Endothelial cell of umbilical vein (primary cell): ENCODE measurements around the gene RBFOX1. TPM values are rescaled to one million over a fixed set of nuclear protein-coding genes. Genes with fewer than 3 reads are reported as not detected.

ENCODE experiments used
- BruUV-seq: library from RNA; stranded (reverse); fragments of 400-500 nt; replicated peaks from 2 replicates; lab custom pipeline; 2021; lab: Mats Ljungman, UMichigan
- CTCF ChIA-PET: fragments of 300-600, 350-600 bp; sonication (Branson Sonifier 250); formaldehyde crosslinking; loops from one replicate; lab custom pipeline; 2021; ENCODE audit warnings: antibody characterized with exemption, inconsistent platforms; lab: Charles Lee
- POLR2A ChIA-PET: fragments of 300-600, 350-600 bp; sonication (Branson Sonifier 250); formaldehyde crosslinking; loops from one replicate; lab custom pipeline; 2021; ENCODE audit warnings: antibody characterized with exemption, inconsistent platforms; lab: Charles Lee
- DNase-seq: peaks from one replicate; pipeline ENCODE4 v3.0.0-alpha.2; 2011; ENCODE audit warnings: low read depth, low spot score
- FAIRE-seq: peaks from 2 replicates; lab custom pipeline; 2011; peaks lifted over from hg19 to GRCh38; lab: Jason Lieb, UNC
- H2AFZ ChIP-seq: 2 replicates; pipeline ENCODE4 v1.6.0; 2012; ENCODE audit warnings: low read depth, low read length, control low read depth, inconsistent platforms
- H3K27ac ChIP-seq: 2 replicates; pipeline ENCODE4 v1.5.1; 2011; ENCODE audit warnings: low read depth, mild to moderate bottlenecking, control low read depth, low read length, moderate library complexity; ENCODE audit not compliant: insufficient read depth
- H3K27me3 ChIP-seq, 2 experiments: 2 replicates each; pipeline versions ENCODE4 v1.6.0 to v1.6.1; 2011; ENCODE audit warnings: low read length in 2 of 2, mixed read lengths in 1 of 2; ENCODE audit not compliant: control insufficient read depth in 2 of 2, insufficient read depth in 2 of 2
- H3K36me3 ChIP-seq, 2 experiments: 2 replicates in 1 of 2; 3 replicates in 1 of 2; pipeline ENCODE4 v1.5.1; 2011; ENCODE audit warnings: low read length in 2 of 2, mild to moderate bottlenecking in 1 of 2, moderate library complexity in 1 of 2; ENCODE audit not compliant: control insufficient read depth in 2 of 2, insufficient read depth in 2 of 2; ENCODE audit errors: extremely low read depth in 1 of 2
- H3K4me1 ChIP-seq: 3 replicates; pipeline ENCODE4 v1.5.1; 2011; ENCODE audit warnings: mild to moderate bottlenecking, low read length; ENCODE audit not compliant: control insufficient read depth, insufficient read depth; ENCODE audit errors: extremely low read depth
- H3K4me2 ChIP-seq: 2 replicates; pipeline ENCODE4 v1.6.1; 2011; ENCODE audit warnings: low read length, control low read depth, mixed read lengths; ENCODE audit not compliant: insufficient read depth
- H3K4me3 ChIP-seq, 3 experiments: fragments of 200-600 bp in 1 of 3; sonication (generic), shearing (Covaris generic) in 1 of 3; replicated peaks in 1 of 3; 2 replicates each; pipeline ENCODE4 v1.5.1; 2011 to 2016; ENCODE audit warnings: control low read depth in 3 of 3, low read length in 3 of 3, mild to moderate bottlenecking in 2 of 3, inconsistent platforms in 1 of 3, low read depth in 1 of 3, moderate library complexity in 1 of 3; ENCODE audit not compliant: insufficient read depth in 1 of 3
- H3K79me2 ChIP-seq: 2 replicates; pipeline ENCODE4 v1.6.0; 2012; ENCODE audit warnings: low read length, inconsistent platforms; ENCODE audit not compliant: control insufficient read depth, insufficient read depth
- H3K9ac ChIP-seq: replicated peaks from 2 replicates; pipeline ENCODE3; 2011; ENCODE audit warnings: low read length, control low read depth; ENCODE audit not compliant: insufficient read depth; ENCODE audit errors: extremely low read depth
- H3K9me1 ChIP-seq: replicated peaks from 3 replicates; pipeline ENCODE4 v1.6.0; 2011; ENCODE audit warnings: mild to moderate bottlenecking, low read length; ENCODE audit not compliant: control insufficient read depth, insufficient read depth; ENCODE audit errors: extremely low read depth
- H3K9me3 ChIP-seq: replicated peaks from 2 replicates; pipeline ENCODE4 v1.5.1; 2012; ENCODE audit warnings: low read length, inconsistent platforms; ENCODE audit not compliant: control insufficient read depth, insufficient read depth
- H4K20me1 ChIP-seq: replicated peaks from 2 replicates; pipeline ENCODE3; 2011; ENCODE audit warnings: mild to moderate bottlenecking, low read length; ENCODE audit not compliant: control insufficient read depth, insufficient read depth; ENCODE audit errors: extremely low read depth
- EZH2 ChIP-seq: IDR thresholded peaks from 2 replicates; pipeline ENCODE4 v1.6.1; 2012; ENCODE audit warnings: borderline replicate concordance, low read depth, mild to moderate bottlenecking, moderate library complexity, low read length, inconsistent platforms; ENCODE audit not compliant: severe bottlenecking
- FOS ChIP-seq: IDR thresholded peaks from 2 replicates; pipeline ENCODE4 v1.6.1; 2011; ENCODE audit warnings: mild to moderate bottlenecking, low read length, moderate library complexity, borderline replicate concordance; ENCODE audit not compliant: insufficient read depth
- GATA2 ChIP-seq: IDR thresholded peaks from 2 replicates; pipeline ENCODE4 v1.7.0; 2011; ENCODE audit warnings: low read depth, mild to moderate bottlenecking, moderate library complexity, mixed read lengths, low read length; ENCODE audit not compliant: insufficient read length, insufficient read depth
- JUN ChIP-seq: IDR thresholded peaks from 2 replicates; pipeline ENCODE4 v1.6.1; 2011; ENCODE audit warnings: borderline replicate concordance, low read depth; ENCODE audit not compliant: insufficient read length, insufficient read depth
- MYC ChIP-seq: IDR thresholded peaks from one replicate; pipeline ENCODE4 v1.6.1; 2011; ENCODE audit warnings: mild to moderate bottlenecking, low read depth, low read length
- POLR2A ChIP-seq: IDR thresholded peaks from 2 replicates; pipeline ENCODE4 v1.6.1; 2012; ENCODE audit warnings: low read depth, mild to moderate bottlenecking, control low read depth, low read length
- POLR2AphosphoS5 ChIP-seq: IDR thresholded peaks from 2 replicates; pipeline ENCODE4 v1.6.1; 2012; ENCODE audit warnings: low read depth, mild to moderate bottlenecking, control low read depth, low read length, moderate library complexity; ENCODE audit not compliant: insufficient read depth
- dilution Hi-C: fragments of 300-500 bp; cut with MboI; formaldehyde crosslinking; loops from one replicate; pipeline ENCODE4 v1.15.0; 2019; ENCODE audit warnings: low sequenced_read_pairs; ENCODE audit not compliant: extremely low pct_ligation_motif_present
- intact Hi-C: fragments of 100-400 bp; cut with micrococcal nuclease; formaldehyde crosslinking; loops from one replicate; pipeline ENCODE4 v1.10.0; 2022
- polyA plus RNA-seq, 4 experiments: library from polyadenylated mRNA; depleted of rRNA in 3 of 4; stranded (reverse) in 3 of 4; unstranded in 1 of 4; fragments of >200 nt; gene quantifications; 2 replicates each; pipeline versions ENCODE4 v1.2.1 to v1.2.3, GENCODE V29; 2011 to 2012; ENCODE audit warnings: missing spikeins in 1 of 4
- total RNA-seq: library from RNA; stranded (reverse); gene quantifications from 2 replicates; pipeline ENCODE4 v1.2.3, GENCODE V29; 2021
- TF ChIP-seq, protein P1 (sequence below): IDR thresholded peaks from 2 replicates; pipeline ENCODE4 v1.6.1; 2011; ENCODE audit not compliant: insufficient read depth, insufficient read length
- TF ChIP-seq, protein P2 (sequence below), 2 donors: IDR thresholded peaks; 1 replicate in 1 of 2; 2 replicates in 1 of 2; pipeline ENCODE4 v1.5.1; 2011; ENCODE audit warnings: low read length in 2 of 2, mild to moderate bottlenecking in 2 of 2, moderate library complexity in 2 of 2, control low read depth in 1 of 2, inconsistent platforms in 1 of 2, low read depth in 1 of 2; ENCODE audit not compliant: insufficient read depth in 1 of 2; ENCODE audit errors: extremely low read depth in 1 of 2

The RBFOX1 gene
- total and polyA plus RNA-seq, 2 donors (not counting 3 experiments of a cell fraction or from before 2014, with no cell fraction given) = not detected

GRCh38 chr16:7714775-7715174, 382.1 kb downstream of the RBFOX1 start:
- ChIA-PET POLR2A (no interaction called here), CTCF (no interaction called here)
- Histone ChIP-seq H3K4me3 (no peak overlapping the region), H3K4me1 (no peaks in the 10 kb centered on the region), H2AFZ (no peak overlapping the region), H3K9me3 (peaks cover 5% of the 10 kb centered on the region), H3K9me1 (no peaks in the 10 kb centered on the region), H3K4me2 (no peak overlapping the region), H4K20me1 (no peaks in the 10 kb centered on the region), H3K27ac (no peak overlapping the region), H3K36me3 (no peaks in the 10 kb centered on the region), H3K79me2 (no peaks in the 10 kb centered on the region), H3K27me3 (no peaks in the 10 kb centered on the region), H3K9ac (no peak overlapping the region)
- no peak for DNase-seq
- intact Hi-C loops (no loop called here), dilution Hi-C loops (no loop called here)
- TF ChIP-seq POLR2AphosphoS5 (no peak), GATA2 (no peak), POLR2A (no peak), EZH2 (no peak), JUN (no peak), MYC (no peak)
- TF ChIP-seq, protein P1, sequence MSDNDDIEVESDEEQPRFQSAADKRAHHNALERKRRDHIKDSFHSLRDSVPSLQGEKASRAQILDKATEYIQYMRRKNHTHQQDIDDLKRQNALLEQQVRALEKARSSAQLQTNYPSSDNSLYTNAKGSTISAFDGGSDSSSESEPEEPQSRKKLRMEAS = no peak
- BruUV-seq = no TSS peak
- FAIRE-seq = no peak

DNA sequence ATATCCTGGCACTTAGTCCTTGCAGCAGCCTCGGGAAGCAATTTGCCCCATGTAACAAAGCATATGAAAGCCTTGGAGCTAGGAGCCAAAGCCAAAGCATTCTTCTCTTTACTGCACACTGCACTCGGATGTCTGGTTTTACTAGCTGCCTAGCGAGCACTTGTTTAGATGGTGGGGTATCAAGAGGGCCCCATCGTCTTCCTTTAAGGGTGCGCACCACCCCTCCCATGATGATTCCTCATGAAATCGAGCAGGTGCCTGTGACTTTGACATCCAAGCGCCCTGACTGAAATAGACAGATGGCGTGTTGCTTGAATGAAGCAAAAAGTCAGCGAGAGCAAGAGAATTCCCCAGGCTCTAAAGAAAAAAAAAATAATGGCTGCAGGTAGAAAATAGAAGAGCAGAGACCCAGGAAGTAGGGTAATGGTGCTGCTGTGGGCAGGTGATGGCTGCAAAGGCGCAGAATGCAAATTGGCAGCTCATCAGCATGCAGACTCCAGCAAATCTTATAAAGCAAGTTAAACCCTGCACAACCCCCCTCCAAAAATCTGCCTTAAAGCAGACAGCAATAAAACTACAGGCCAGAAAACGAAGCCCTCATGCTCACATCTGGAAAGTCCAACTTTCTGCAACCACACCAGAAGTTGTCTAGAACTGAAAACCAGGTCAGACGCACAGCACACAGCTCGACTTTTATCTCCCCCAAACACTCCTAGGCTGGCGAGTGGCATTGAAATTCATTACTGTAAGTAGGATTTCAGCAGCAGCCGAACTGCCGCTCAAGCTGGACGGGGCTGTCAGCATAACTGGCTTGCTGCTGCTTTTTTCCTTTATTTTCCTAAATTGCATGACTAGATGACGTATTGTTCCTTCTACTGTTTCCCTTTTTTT, 384.3 kb downstream of the RBFOX1 start:
- H3K79me2 ChIP-seq = no peaks in the 10 kb centered on the region
- no peaks in the 10 kb centered on the region for H3K4me1 ChIP-seq
- CTCF ChIA-PET = no interaction called here
- no peak overlapping the region for H2AFZ ChIP-seq
- H3K9me1 ChIP-seq = no peaks in the 10 kb centered on the region
- H3K9ac ChIP-seq = no peak overlapping the region
- DNase-seq (no peak), FAIRE-seq (no peak)
- no peak overlapping the region for H3K27ac ChIP-seq
- POLR2A ChIA-PET = no interaction called here
- intact Hi-C loops (no loop called here), dilution Hi-C loops (no loop called here)
- no peak overlapping the region for H3K4me3 ChIP-seq
- no peaks in the 10 kb centered on the region for H4K20me1 ChIP-seq
- TF ChIP-seq MYC (no peak), GATA2 (no peak), JUN (no peak), POLR2A (no peak), EZH2 (no peak), FOS (no peak), POLR2AphosphoS5 (no peak)
- TF ChIP-seq, protein P2, sequence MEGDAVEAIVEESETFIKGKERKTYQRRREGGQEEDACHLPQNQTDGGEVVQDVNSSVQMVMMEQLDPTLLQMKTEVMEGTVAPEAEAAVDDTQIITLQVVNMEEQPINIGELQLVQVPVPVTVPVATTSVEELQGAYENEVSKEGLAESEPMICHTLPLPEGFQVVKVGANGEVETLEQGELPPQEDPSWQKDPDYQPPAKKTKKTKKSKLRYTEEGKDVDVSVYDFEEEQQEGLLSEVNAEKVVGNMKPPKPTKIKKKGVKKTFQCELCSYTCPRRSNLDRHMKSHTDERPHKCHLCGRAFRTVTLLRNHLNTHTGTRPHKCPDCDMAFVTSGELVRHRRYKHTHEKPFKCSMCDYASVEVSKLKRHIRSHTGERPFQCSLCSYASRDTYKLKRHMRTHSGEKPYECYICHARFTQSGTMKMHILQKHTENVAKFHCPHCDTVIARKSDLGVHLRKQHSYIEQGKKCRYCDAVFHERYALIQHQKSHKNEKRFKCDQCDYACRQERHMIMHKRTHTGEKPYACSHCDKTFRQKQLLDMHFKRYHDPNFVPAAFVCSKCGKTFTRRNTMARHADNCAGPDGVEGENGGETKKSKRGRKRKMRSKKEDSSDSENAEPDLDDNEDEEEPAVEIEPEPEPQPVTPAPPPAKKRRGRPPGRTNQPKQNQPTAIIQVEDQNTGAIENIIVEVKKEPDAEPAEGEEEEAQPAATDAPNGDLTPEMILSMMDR (IDR thresholded peaks at IDR 0.05; ENCODE audit: extremely low read depth in 1 of 2, insufficient read depth in 1 of 2, low read depth in 1 of 2, low read length in 2 of 2) = no peak
- TF ChIP-seq, protein P1 = no peak
- H3K4me2 ChIP-seq = no peak overlapping the region
- peaks cover 3% of the 10 kb centered on the region for H3K9me3 ChIP-seq
- no TSS peak for BruUV-seq
- H3K27me3 ChIP-seq = no peaks in the 10 kb centered on the region
- H3K36me3 ChIP-seq = no peaks in the 10 kb centered on the region
